AG04450 (cell line): ENCODE measurements around the gene RBP3. TPM values are rescaled to one million over a fixed set of nuclear protein-coding genes. Genes with fewer than 3 reads are reported as not detected.
A peak's percentile ranks its signal among the peaks of the same experiment; 100 is the strongest.

Source experiments
- CTCF ChIA-PET: fragments of 300-600, 350-600 bp; formaldehyde crosslinking; extraction: SDS; loops from one replicate; lab custom pipeline; 2022; ENCODE audit warnings: antibody characterized with exemption, inconsistent platforms; lab: Charles Lee
- POLR2A ChIA-PET: fragments of 350-600 bp; formaldehyde crosslinking; extraction: SDS; loops from one replicate; lab custom pipeline; 2021; ENCODE audit warnings: antibody characterized with exemption, inconsistent platforms; lab: Yijun Ruan, JAX
- DNase-seq: peaks from one replicate; pipeline ENCODE4 v3.0.0-alpha.2; 2011; ENCODE audit warnings: low read depth, low spot score
- H3K27ac ChIP-seq: one replicate; pipeline ENCODE4 v1.5.1; 2012; ENCODE audit warnings: low read depth, low read length, control low read depth
- H3K27me3 ChIP-seq: one replicate; pipeline ENCODE4 v1.6.0; 2012; ENCODE audit warnings: low read length; ENCODE audit not compliant: control insufficient read depth, insufficient read depth
- H3K4me3 ChIP-seq: 2 replicates; pipeline ENCODE4 v1.5.1; 2011; ENCODE audit warnings: mild to moderate bottlenecking, low read depth, low read length, control low read depth
- H3K9me3 ChIP-seq: 2 replicates; pipeline ENCODE4 v1.5.1; 2012; ENCODE audit warnings: low read length; ENCODE audit not compliant: control insufficient read depth, insufficient read depth
- polyA plus RNA-seq: library from polyadenylated mRNA; depleted of rRNA; stranded (reverse); fragments of >200 nt; gene quantifications from 2 replicates; pipeline ENCODE4 v1.2.3, GENCODE V29; 2011
- TF ChIP-seq, protein P1 (sequence below): IDR thresholded peaks from 2 replicates; pipeline ENCODE4 v1.5.1; 2011; ENCODE audit warnings: low read depth, low read length, control low read depth, inconsistent platforms

RBP3 gene
- polyA plus RNA-seq, 1 experiment, result not detected

- ChIA-PET POLR2A (no interaction called here), CTCF (no interaction called here)
- no peak overlapping the region for H3K4me3 ChIP-seq
- H3K27me3 ChIP-seq, result peaks cover 3% of the 10 kb centered on the region
- no peaks in the 10 kb centered on the region for H3K9me3 ChIP-seq
- TF ChIP-seq, protein P1, sequence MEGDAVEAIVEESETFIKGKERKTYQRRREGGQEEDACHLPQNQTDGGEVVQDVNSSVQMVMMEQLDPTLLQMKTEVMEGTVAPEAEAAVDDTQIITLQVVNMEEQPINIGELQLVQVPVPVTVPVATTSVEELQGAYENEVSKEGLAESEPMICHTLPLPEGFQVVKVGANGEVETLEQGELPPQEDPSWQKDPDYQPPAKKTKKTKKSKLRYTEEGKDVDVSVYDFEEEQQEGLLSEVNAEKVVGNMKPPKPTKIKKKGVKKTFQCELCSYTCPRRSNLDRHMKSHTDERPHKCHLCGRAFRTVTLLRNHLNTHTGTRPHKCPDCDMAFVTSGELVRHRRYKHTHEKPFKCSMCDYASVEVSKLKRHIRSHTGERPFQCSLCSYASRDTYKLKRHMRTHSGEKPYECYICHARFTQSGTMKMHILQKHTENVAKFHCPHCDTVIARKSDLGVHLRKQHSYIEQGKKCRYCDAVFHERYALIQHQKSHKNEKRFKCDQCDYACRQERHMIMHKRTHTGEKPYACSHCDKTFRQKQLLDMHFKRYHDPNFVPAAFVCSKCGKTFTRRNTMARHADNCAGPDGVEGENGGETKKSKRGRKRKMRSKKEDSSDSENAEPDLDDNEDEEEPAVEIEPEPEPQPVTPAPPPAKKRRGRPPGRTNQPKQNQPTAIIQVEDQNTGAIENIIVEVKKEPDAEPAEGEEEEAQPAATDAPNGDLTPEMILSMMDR, result no peak
- no peak overlapping the region for H3K27ac ChIP-seq
- no peak for DNase-seq
Observed at GRCh38 chr10:47334466-47335295, 13.5 kb upstream of the RBP3 start.

DNA sequence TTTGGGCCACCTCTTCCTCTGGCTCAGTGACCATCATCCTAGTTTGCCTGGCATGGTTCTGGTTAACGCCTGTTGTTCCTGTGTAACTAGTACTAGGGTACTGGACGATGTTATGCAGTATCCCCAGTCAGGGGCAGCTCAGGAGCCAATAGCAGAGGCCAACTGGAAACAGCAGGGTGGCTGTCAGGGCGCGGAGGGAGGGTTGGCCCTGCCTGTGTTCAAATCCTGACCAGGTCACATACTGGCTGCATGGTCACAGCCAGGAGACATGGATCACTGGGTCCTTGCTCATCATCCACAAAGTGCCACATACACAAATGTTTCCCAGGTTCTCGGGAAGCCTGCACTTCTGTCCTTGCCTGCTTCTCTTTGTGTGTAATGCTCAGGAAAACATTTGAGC lies 12.3 kb upstream of the RBP3 start:
- Histone ChIP-seq H3K4me3 (no peak overlapping the region), H3K27ac (no peak overlapping the region), H3K9me3 (no peaks in the 10 kb centered on the region), H3K27me3 (peaks cover 3% of the 10 kb centered on the region)
- CTCF ChIA-PET, result no interaction called here
- no peak for DNase-seq
- TF ChIP-seq, protein P1, result no peak
- POLR2A ChIA-PET, result no interaction called here

DNA sequence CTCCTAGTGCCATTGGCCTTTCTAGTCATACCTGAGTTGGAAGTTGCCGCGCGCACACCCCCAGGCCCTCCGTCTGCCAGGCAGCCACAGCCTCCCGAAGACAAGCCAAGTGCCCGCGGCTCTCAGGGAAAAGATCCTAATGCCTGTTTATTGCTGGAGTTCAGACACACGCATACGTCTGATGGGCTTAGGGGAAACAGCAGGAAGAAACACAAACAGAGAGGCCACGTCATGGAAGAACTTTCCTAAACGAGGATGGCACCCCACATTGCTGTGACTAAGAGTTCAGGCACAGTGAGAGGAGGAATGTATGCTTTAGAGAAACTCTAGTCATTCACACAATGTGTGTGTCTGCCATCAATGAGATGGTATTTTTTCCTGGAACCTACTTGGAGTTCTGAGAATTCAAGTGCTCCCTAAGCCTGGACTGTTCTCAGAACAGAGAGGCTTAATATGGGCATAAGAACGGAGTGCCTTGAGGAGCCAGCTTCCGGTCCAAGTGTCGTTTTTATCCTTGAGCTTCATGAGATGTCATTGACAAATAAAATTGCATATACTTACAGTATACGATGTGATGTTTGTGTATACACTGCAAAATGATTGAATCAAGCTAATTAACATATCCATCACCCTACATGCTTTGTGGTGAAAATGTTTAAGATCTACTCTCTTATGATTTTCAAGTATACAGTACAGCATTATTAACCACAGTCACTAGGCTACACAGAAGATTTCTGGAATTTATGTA lies 11.6 kb upstream of the RBP3 start:
- Histone ChIP-seq H3K9me3 (no peaks in the 10 kb centered on the region), H3K27ac (peak overlapping the region; percentile 52), H3K4me3 (no peak overlapping the region), H3K27me3 (peaks cover 3% of the 10 kb centered on the region)
- TF ChIP-seq, protein P1, result no peak
- CTCF ChIA-PET, result interaction anchor here (0.6 to 1.9 kb wide), 2 partner anchors 222 to 312 kb away, joined by 4 to 5 read pairs; no protein-coding TSS in a partner anchor
- DNase-seq, result peak; percentile 61
- POLR2A ChIA-PET, result no interaction called here

DNA sequence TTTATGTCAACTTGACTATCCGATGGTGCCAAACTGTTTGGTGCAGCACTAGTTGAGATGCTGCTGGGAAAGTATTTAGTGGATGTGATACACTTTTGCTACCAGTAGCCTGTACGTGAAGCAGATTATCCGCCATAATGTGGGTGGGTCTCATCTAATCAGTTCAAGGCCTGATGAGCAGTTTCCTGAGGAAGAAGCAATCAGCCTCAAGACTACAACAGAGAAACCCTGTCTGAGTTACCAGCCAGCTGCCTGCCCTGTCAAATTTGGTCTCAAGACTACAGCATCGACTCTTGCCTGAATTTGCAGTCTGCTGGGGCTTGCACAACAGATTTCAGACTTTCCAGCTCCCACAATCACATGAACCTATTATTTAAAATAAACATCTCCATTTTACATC lies 10.9 kb upstream of the RBP3 start:
- DNase-seq, result no peak
- Histone ChIP-seq H3K9me3 (no peaks in the 10 kb centered on the region), H3K27me3 (peaks cover 3% of the 10 kb centered on the region), H3K4me3 (no peak overlapping the region), H3K27ac (no peak overlapping the region)
- ChIA-PET CTCF (interaction anchor here (0.6 to 1.9 kb wide), 2 partner anchors 221 to 312 kb away, joined by 4 to 5 read pairs; no protein-coding TSS in a partner anchor), POLR2A (interaction anchor here (0.8 kb wide), 1 partner anchor 132 kb away, joined by 5 read pairs; no protein-coding TSS in a partner anchor)
- TF ChIP-seq, protein P1, result no peak
